GM21619 (cell line): ENCODE results near the gene VEGFC.

Experiments
- ATAC-seq: cut with Tn5 transposase; IDR thresholded peaks from one replicate; pipeline ENCODE4 v1.9.1; 2021; ENCODE audit not compliant: unreplicated experiment

The VEGFC gene, protein sequence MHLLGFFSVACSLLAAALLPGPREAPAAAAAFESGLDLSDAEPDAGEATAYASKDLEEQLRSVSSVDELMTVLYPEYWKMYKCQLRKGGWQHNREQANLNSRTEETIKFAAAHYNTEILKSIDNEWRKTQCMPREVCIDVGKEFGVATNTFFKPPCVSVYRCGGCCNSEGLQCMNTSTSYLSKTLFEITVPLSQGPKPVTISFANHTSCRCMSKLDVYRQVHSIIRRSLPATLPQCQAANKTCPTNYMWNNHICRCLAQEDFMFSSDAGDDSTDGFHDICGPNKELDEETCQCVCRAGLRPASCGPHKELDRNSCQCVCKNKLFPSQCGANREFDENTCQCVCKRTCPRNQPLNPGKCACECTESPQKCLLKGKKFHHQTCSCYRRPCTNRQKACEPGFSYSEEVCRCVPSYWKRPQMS

DNA sequence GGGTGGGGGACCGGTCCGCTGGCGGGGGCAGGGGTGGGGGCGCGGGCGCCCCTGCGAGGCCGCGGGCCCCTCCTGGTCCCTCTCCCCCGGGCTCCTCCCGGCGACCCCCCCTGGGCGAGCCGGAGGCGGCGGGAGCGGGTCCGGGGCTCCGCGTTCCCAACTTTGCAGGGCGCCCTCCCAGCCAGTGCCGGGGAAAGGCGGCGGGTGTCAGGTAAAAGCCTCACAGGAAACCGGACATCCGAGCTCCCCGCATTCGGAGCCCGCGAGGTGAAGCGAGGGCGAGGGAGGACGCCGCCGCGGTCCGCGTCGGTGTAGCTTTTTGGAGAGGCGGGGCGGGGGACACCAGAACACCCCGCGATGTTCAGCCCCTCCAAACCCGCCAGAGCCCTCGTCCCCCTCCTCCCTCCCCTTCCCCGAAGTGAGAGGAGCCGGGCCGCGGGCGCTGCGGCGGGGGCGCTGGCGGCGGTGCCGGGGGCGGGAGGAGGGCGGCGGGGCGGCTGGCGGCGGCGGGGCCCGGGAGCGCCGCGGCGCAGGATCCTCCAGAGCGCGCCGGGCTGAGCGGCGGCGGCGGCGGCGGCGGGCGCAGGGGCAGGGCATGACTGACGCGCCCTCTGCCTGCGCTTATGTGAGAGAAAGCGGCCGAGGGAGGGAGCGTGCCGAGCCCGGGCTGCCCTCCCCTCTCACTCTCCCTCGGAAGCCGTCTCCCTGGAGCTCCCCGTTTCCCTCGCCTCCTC lies at the start of gene VEGFC:
VEGFC (minus strand) TSS at position 597 of the 734 bp plus-strand sequence. CDS start 611 bp downstream, outside the sequence.
- peak; percentile 73 for ATAC-seq

DNA sequence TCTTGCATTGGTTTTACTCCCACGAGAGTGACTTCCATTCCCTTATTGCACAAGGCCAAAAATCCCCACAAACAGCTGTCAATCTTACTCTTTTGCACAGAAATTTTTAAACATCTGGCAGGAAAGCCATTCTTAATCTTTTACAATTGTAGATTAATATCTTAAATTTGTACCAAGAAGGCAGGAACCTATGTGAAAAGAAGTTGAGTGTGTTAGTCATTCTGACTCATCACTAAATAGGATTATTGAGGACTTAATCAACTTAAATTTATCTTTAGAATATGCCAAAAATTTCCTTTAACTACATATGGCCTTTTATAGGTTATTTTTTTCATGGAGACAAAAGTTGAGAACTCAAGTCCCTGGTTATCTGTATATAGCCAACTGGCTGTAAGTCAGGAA lies 49.0 kb upstream of the VEGFC start:
- no peak for ATAC-seq

DNA sequence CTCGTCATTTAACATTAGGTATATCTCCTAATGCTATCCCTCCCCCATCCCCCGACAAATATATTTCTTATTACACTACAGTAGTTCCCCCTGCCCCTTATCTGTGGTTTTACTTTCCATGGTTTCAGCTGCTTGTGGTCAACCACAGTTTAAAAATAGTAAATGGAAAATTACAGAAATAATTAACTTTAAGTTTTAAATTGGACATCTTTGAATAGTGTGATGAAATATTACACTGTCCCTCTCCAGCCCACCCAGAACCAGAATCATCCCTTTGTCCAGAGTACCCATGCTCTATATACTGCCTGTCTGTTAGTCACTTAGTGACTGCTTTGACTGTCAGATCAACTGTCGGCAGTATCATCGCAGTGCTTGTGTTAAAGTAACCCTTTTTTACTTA lies 47.4 kb upstream of the VEGFC start:
- ATAC-seq: no peak

DNA sequence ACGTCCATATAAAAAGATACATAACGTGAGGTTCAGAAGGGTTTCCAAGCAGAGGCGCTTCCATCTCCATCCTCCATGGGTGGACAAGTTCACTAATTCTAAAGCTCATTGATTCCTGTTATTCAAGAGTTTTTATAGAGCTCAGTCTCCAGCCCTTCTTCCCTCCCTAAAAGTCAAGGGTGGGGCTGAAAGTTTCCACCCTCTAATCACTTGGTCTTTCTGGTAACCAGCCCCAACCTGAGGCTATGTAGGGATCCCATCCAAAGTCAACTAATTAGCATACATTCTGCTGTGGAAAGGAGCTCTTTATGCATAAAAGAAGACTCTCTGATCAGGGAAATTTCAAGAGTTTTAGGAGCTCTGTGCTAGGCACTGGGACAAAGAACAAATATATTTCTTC lies 46.9 kb upstream of the VEGFC start:
- no peak for ATAC-seq

DNA sequence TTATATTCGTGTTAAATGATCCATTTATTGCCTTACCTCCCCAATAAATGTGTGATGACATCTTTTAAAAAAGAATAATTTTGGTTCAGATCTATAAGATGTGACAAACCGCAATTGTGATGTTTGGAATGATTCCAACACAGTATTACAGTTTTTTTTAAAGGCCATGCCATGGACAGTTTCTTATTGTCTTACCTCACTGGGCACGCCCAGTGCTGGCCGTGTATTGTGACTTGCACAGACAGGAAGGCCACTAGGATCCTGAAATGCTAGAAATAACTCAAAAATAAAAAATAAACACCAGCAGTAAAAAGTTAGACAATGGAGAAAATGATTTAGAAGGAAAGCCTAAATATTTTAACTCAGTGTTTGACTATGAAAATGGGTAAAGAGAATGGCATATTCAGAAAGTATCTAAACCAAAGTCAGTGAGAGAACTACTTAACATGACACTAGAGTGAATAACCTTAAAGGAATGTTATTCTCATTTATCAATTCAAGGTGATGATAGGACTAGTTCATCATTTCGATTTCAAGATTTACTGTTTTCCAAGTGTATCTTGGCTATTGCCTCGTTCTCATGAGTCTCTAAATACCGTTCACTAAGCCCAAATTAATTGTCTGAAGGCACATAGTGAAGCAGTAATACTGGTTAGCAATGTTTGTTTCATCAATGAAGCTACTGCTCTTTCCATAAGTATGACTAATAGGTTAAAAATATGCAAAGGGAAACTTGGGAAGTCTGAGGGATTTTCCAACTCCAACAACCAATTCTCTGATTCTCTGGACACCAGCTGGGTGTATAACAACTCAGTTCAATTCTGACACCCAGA lies 46.1 kb upstream of the VEGFC start:
- no peak for ATAC-seq

DNA sequence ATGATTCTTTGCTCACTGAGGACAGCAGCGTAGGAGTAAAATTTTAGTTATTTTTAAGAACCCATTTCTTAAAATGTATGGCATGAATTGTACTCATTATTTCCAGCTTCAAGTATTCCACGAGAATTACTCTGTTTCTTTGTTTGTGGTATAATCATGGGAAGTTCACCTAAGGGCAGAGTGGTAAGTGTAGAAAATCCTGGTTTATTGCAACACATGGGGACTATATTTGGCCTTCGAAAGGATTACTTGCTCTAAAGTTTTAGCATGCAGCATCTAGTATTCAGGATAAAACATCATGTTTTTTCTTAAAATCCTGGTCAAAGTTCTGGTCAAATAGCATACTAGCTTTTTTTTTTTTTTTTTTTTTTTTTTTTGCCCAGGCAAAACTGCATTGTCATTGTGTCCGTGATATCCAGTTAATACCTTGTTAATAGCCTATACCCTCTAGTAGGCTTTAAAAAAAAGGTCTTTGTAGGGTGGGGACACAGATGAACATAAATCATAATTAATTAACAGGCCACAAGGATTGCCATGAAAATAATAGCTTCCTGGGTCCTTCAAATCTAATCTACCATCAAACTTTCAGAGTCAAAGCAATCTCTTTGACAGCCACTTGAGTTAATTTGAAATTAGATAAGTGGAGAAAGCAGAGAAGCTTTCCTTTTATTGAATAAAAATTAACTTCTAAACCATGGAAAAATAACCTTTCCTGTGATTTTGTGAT lies 44.6 kb upstream of the VEGFC start:
- ATAC-seq: no peak

DNA sequence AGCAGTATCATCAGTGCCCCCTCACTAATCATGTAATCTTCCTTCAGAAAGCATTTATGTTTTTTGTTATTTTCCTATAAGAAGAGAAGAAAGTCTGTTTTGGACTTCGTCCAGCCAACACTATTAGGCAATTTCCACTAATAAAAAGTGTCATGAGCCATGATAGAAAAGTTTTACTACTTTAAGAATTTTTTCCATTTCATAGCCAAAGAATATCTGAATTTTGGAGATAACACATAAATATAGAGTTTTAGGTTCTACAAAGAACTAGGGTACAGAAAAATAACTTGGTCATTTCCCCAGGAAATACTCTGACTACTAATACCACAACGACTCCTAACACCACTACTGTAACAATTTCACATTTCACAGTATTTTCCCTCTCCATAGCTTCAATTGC lies 41.8 kb upstream of the VEGFC start:
- no peak for ATAC-seq

DNA sequence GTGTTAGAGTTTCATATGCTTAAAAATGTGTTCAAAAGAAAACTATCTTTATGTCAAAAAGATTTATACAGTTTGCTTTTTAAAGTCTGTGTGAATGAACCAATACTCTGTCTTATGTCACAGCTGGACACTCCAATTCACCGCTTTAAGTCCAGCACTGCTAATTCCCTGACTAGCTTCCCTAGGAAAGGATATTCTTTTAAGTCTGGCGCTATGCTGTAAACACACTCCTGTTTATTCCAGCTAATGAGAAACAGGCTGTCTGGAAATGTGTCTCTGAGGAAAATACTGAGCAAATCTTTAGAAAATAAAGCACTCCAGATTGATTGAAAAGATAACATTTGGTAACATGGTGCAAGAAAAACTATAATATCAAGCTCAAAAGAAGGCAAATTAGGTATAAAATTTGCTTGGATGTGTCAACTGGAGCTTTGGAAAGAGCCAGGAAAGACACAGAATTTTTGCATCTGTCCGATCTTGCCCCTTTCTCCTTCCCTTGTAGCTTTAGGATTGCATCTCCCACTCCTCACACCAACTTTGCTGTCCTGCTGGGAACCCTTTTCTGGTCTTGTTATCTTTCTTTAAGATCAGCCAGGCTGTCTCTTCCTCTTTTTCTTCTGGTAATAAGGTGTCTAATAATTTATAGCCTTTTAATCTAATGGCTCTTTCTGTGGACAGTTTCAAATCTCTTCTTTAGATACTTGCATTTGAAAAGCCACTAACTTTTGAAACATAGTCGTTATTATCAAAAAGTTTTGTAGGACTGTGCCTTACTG lies 40.9 kb upstream of the VEGFC start:
- no peak for ATAC-seq

DNA sequence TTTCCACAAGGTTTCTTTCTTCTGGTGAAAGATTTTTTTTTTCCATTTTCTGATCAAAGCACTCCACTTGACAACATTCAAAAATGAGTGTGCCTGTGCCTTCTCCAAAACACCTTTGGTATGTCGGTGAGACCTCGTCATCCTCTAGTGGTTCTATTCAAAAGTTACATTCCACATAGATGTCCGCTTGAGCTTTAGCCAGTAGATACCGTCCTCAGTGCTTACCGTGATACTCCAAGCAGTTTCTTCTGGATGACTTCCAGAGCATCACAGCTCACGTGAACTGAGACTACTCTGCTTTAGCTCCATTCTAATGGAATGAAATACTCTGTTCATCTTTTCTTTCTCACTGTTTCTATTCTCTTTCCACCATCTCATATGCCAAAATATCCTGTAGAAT lies 38.2 kb upstream of the VEGFC start:
- ATAC-seq: no peak

DNA sequence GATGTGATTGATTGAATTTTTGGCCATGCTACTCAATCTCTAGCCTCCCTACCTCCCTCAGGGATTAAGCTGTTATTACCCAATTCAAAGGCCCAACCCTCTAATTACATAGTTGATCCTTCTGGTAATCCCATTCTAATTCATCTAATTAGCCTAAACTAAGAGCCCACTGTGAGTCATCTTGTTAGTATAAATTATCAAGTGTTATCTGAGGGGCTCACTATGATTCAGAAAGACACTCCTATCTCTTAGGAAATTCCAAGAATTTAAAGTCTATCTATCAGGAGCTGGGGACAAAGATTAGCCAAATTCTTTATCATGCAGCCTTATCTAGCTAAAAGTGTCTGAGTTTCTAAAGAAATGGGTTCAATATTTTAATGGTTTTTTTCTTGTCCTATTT lies 32.9 kb upstream of the VEGFC start:
- no peak for ATAC-seq

DNA sequence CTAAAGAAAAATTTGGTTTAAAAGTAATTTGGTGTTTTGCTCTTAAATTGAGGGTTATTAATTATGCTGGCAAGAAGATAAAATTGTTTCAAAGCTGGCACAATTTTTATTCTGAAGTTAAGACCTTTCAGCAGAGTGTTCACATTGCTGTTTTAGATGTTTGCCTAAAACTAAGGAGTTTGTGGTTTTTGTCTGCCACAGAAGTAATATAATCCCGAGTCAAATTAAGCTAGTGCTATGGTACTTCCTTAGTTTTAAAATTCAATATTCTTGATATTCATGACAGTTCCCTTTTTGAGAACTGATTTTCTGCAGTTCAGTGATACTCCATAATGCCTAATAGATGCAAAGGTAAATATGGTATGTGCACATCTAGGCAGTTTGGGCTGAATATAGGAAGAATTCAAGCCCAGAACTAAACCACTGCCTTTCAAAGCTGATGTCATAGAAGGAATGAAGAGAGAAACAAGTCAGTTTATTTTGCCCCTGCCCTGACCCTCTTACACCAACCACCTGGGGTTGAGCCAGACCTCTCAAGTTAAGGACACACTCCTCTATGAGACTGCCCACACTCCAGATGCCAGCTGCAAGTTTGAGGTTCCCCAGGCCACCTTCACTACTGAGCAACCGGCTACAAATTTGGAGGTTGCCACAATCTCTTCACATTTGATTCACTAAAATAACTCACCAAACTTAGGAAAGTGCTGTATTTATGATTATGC lies 32.1 kb upstream of the VEGFC start:
- ATAC-seq: no peak

DNA sequence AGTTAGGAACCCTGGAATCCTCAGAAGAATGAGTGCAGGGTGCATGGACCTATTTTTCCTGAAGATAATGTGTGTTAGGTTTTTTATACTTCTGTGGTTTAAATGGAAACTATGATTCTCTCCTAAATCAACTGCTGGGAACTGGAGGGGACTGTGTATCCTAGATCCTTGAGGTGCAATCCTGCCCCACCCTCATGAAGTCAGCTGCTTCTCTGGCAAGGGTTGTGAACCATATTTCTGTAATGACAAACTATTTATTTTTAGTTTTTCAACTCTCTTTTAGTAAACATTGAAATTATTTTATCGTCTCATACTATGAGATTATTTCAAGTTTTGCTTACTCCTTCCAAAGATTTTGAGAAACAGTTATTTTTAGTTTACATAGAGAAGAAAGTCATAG lies 25.8 kb upstream of the VEGFC start:
- no peak for ATAC-seq

DNA sequence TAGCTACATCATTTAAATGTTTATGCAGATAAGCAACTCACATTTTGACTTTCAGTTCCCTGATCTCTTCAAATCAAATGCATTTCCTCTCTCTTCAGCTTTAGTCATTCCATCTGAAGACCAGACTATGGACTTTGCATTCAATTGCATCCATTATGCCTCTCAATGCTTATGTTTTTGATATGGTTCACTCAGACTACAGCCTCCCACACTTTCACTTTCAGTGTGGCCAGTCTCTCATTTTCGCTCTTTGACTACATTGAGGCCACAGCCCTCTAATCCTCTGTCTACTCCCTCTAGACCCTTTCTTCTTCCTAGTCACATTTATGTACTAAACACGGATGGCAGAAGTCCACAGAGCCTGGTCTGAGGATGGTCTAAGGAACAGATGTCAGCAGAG lies 24.5 kb upstream of the VEGFC start:
- ATAC-seq: peak; percentile 73

DNA sequence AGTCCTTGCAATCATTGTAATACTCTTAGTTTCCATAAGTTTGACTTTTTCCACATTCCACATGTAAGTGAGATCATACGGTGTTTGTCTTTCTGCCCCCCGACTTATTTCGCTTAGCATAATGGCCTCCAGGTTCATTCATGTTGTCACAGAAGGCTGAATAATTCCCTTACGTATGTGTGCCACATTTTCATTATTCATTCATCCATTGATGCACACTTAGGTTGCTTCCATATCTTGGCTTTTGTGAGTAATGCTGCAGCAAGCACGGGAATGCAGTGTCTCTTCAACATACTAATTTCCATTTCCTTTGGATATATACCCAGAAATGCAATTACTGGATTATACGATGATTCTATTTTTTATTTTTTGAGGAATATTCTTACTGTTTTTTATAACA lies 22.0 kb upstream of the VEGFC start:
- ATAC-seq: no peak

DNA sequence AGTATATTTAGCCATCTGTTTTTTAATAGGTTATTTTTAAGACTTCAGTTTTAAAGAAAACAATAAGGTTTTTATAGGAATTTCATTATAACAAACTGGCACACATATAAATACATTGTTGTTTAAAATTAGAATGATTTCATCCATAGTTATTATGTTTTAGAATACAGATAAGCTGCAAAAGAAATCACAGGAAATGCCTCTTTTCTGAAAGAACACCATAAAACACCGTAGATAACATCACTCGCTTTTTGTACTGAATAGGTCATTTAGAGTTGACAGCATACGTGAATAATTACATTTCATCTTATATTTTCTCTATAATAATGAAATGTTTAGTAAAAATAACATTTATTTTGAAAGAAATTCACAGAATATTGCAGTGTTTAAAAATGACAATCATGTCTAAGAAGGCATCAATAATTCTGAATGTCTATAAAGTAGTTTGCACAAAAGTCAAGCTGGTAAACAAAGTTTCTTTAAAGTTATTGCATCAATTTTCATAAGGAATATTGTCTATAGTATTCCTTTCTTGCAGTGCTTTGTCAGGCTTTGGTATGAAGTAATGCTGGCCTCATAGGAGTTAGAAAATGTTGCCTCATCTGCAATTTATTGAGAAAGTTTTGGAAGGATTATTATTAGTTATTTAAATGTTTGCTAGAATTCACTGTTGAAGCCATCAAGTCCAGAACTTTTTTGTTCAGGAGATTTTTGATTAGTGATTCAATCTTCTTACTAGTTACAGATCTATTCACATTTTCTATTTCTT lies 17.9 kb upstream of the VEGFC start:
- ATAC-seq: no peak

DNA sequence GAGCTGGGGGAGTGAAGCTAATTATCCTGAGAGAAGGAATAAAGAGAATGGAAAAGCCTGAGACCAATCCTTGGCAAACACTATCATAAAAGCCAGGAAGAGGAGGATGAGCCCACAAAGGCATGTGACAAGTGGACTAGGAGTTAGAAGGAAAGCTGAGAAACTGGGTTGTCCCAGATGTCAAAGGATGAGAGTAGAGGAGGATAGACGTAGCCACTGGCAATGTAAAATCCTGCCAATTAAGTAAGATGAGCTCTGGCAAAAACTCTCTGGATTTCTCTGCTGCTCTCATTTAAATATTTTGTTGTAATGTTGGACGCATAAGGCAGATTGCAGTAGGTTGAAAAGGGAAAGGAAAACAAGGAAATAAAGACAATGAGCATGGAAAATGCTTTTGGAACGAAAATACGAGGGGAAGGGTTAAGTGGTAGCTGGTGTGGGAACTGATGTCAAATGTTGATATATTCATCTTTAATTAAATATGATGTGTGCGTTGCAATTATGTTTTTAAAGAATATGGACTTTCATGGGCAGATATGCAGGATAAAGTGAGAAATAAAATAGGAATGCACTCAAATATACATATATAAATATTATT lies 14.2 kb upstream of the VEGFC start:
- no peak for ATAC-seq

DNA sequence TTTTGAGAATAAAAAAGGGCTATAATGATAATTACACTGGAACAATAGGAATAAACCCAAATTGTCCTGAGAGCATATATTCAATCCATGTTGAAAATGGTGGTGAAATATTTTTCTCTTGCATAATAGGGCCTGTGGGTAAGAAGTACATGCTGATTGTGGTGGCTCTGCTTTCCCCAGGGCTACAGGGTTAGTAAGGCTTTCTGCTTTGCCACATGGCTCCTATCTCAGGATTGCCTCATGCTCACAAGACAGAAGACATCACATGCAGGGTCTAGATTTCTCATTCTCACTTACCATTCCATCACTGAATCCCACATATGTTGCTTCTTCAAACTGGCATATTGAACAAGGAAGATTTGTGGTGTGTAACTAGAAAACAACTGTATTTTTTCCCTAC lies 12.4 kb upstream of the VEGFC start:
- no peak for ATAC-seq

DNA sequence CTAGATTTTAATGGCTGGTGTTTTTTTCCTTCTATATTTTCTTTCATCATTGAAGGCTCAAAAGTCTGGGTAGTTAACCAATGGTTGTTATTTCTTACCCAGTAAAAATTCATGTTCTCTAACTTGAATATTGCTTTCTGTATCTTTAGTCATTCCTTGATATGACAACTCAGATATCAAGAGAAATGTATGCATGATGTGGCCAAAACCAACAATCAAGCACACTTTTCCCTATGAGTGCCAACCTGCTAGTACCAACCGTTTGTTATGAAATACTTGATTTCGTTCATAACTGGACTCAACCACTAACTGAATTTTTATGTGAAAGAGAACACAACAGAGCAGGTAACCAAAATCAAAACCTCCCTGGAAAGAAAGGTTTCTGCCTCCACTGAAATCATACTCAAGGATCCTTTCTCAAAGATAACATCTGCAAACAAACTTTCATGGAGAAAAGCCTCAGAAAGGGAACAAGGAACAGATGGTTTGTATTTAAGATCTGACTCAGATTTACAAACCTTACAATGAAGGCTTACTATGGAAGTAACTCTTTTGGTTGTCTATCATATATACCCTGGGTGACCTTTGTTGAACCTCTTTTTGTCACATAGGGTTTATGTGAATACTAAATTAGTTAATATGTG lies 8.3 kb upstream of the VEGFC start:
- ATAC-seq: no peak
